Effector CD8-positive, alpha-beta T cell (primary cell): ENCODE data around the gene TRUB2.

Experiments
- DNase-seq: peaks from one replicate; lab custom pipeline; 2025; lab: John Stamatoyannopoulos, UW

Gene TRUB2

DNA sequence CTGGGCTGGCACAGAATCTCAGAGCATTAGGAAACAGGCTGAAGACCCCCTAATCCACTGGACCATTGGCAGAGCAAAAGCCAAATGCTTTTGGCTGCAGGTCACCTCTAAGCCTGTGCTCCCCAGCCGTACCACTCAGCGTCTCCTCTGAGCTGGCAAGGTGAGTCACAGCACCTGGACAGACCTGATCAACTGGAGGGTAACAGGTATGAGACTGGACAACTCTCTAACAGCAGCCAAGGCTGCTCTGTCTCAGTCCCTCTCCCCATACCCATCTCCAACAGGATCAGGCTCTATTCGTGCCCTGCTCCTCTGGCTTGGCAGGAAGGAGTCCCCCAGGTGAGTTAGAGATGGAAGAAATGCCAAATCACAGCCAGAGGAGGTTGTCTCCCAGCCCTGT is 51.1 kb downstream of the TRUB2 start:
- no peak for DNase-seq

DNA sequence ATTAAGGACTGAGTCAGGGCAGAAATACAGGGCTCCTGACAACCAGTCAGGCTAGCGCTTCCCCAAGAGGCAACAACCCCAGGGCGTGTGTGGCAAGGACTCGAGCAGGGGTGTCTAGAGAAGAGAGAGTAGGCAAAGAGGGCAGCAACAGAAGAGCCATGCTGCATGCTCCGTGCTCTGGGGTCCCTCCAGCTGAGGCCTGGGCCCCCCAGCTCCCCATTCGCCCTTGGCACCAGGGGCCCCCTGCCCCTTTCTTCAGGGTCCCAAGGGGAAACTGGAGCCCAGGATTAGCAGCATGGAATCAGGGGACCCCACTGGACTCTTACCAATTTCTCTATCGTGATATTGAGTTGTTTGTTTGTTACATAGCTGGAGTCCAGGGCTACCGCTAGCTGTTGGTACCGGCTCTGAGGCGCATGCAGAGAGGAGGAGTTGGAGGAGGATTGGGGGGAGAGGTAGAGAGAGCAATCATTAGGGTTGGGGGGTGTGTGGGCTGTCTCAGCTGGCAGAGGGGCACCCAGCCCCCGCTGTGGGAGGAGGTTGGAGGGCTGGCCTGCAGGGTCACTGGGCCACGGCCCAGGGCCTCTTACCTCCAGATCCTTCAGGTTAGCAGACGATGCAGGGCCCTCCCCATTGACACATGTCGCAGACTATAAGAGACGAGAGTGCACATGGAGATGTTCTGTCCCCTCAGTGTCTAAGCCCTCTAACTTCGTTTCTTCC is 55.2 kb downstream of the TRUB2 start:
- DNase-seq: no peak

DNA sequence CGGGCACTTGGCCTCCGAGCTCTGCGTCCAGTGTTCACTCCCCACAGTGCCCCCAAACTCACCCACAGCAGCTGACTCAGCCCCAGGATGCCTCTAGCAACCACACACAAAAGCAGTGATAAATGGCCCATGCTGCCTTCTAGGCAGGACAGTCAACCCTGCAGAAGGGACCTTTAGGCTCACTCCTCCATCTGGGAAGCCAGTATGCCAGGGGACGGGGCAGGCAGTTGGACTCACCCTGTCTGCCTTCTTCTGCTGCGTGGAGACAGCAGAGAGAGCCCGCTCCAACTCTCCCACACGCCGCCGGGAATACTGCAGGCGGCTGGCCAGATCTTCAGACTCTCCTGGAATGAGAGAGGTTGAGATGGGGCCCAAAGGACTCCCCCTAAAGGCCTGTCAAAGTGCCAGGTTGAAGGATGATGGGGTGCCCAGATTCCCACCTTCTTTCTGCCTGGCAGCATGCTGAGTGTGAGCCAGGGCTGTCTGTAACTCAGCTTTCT is 56.8 kb downstream of the TRUB2 start:
- no peak for DNase-seq

DNA sequence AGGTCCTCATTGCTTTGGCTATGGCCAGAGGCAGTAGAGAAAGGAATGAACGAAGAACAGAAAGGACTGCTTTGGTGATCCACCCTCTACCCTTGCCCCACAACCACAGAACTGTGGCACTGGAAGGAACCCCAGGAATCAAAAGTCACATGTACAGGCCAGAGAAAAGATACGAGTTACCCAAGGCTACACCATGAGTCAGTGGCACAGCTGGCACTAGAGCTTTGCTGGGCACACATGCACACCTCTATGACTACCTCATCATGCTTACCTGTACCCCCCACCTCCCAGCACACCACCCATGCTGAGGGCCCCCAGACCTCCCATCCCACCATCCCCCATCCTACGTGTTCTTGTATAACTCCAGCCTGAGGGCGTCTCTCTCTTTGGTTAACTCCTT is 59.6 kb downstream of the TRUB2 start:
- DNase-seq: no peak

DNA sequence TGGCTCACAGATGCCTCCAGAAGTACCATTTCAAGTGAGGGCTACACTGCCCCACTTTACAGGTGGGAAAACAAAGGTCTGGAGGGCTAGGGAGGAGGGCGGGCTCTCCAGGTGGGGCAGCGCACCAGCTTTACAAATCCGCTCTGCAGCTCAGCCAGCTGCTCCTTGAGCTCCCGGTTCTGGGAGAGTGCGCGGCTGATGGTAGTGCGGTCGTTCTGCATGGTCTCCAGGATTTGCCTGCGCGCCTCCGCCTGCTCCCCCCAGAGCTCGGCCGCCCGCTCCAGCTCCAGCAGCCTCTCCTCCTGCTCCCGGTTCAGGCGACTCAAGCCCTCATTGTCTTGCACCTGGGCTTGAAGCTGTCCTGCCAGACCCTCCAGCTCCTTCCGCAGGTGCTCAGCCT is 61.9 kb downstream of the TRUB2 start:
- no peak for DNase-seq

DNA sequence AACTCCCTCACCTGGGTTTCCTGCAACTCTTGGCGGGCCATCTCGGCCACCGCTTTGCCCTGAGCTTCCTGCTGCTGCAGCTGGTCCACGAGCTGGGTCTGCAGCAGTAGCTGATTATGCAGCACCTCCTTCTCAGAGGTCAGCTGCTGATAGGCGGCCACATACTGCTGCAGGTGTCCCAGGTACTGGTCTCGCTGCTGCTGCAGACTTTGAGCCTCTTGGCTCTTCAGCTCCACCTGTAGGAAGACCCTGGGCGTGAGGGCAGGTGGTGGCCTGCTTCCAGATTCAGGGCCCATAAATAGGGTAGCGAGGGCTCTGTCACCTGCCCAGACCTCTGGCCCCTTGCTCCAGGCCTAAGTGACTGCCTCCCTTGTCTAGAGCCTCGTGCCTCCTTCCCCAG is 63.1 kb downstream of the TRUB2 start:
- DNase-seq: no peak

DNA sequence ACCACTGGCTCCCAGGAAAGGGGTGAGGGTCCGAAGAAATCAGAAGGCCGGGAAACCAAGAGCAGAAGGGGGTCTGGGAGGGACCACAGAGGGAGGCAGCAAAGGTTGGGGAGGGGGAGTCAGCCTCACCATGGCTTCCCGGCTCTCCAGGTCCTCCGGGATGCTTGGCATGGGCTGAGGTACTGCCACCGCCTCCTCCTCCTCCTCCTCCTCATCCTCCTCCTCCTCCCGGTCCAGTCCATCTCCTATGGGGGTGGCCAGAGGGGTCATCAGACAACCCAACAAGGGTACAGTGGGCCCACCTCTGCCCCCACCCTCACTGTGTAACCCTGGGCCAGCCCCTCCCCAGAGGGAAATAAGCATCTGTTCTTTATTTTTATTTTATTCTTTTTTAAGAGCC is 63.9 kb downstream of the TRUB2 start:
- no peak for DNase-seq

DNA sequence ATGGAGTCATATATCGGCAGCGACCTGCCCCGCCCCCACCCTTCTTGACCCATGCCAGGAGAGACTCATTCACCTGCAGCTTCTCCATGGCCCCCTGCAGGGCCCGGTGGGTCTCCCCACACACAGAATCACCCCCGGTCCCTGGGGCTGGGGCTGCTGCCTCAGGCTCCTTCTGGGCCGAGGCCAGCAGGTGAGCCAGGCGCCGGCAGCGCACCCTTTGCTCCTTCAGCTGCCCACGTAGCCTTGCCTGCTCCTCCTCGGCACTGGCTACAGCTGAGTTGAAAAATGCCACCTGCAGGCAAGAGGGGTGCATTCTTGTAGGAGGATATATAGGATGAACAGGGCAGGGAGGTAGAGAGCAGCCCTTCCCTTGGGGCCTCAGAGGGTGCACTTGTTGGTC is 64.3 kb downstream of the TRUB2 start:
- no peak for DNase-seq

DNA sequence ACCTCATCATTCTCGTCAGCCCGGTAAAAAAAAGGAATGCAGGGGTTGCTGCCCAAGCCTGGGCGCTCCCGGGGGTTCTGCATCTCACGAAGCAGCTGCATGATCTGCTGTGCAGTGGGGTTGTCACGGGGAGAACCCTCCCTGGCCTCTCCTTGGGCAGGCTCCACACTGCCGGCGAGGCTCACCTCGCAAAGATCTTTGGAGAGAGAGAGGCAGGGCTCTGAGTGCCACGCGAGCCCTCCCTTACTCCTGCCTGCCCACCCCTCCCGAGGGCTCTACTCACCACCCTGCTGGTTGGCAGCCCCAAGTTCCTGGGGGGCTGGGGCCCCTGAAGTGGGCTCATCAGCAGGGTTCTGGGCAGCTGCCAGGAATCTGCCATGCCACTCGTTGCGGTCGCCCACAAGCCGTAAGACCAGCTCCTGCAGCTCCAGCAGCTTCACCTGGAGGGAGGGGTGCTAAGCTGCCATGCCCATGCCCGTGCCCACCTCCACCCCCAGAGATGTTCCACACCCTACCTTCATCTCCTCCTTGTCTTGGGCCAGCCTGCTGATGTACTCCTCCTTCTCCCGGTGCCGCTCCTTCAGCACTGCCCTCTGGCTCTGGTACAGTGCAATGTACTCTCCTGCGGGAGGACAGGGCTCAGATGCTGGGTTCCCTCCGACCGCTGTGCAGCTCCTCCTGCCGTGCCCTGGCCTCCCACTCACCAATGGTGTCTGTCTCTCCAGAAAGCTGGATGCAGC is 65.0 kb downstream of the TRUB2 start:
- DNase-seq: no peak
